Urinary bladder (tissue), 4 donors: ENCODE results near the gene DYNLRB1. TPM values are rescaled to one million over a fixed set of nuclear protein-coding genes. Genes with fewer than 3 reads are reported as not detected.
A peak's percentile ranks its signal among the peaks of the same experiment; 100 is the strongest.
"Not testable (repeated sequence)": the region's sequence is repeated elsewhere in the genome, so short reads cannot be mapped to it uniquely, and the experiment has no call there.

Experiments used
- DNase-seq: peaks from one replicate; pipeline ENCODE4 v3.0.0-alpha.2; 2015; ENCODE audit errors: extremely low spot score
- H3K27ac ChIP-seq: one replicate; pipeline ENCODE4 v1.5.1; 2013; ENCODE audit warnings: low read depth, mild to moderate bottlenecking, moderate library complexity
- H3K36me3 ChIP-seq: one replicate; pipeline ENCODE4 v1.6.1; 2013; ENCODE audit warnings: mild to moderate bottlenecking, moderate library complexity; ENCODE audit not compliant: insufficient read depth
- H3K4me1 ChIP-seq: one replicate; pipeline ENCODE4 v1.6.1; 2013; ENCODE audit warnings: mild to moderate bottlenecking, moderate library complexity; ENCODE audit not compliant: insufficient read depth
- H3K4me3 ChIP-seq: one replicate; pipeline ENCODE4 v1.5.1; 2013; ENCODE audit warnings: low read depth, low read length
- WGBS: extraction: QIAGEN DNeasy Blood & Tissue Kit; methylation state at CpG from one replicate; pipeline ENCODE4 v1.1.7; 2013; 5-methylcytosine and 5-hydroxymethylcytosine counted together
- polyA plus RNA-seq: library from polyadenylated mRNA; stranded (reverse); fragments of 200-250 nt; gene quantifications from one replicate; pipeline ENCODE4 v1.2.3, GENCODE V29; 2013
- total RNA-seq: library from RNA; depleted of rRNA; stranded (reverse); fragments of >200 nt; gene quantifications from one replicate; pipeline ENCODE4 v1.2.3, GENCODE V29; 2014
- donor health status: healthy with polysubstance abuse.
- donor health status: healthy.

The DYNLRB1 gene
- total and polyA plus RNA-seq, 2 donors, result 36.2 to 248 TPM

DNA sequence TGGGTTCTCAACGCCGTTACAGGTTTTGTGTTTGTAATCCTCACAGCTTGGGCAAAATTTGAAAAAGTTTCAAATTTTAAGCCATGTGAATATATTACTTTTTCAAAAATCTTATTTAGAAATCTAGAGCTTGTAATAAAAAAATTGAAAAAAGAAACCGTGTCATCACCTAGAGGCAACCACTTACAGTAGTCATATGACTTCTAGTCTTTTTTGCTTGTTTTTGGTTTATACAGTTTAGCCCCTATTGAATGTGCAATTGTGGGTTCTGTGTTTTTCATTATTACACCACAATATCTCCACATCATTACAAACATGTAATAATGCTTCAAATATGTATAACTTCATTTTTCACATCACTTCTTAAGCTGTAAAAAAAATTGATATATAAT lies 888 bp downstream of the DYNLRB1 start:
- peak overlapping the region; percentile 92 for H3K27ac ChIP-seq
- no peak for DNase-seq
- H3K36me3 ChIP-seq, result no peaks in the 10 kb centered on the region
- 0% methylated on average over 3 of the region's 3 CpGs for WGBS
- peak overlapping the region; percentile 72 for H3K4me3 ChIP-seq
- H3K4me1 ChIP-seq, result no peaks in the 10 kb centered on the region

DNA sequence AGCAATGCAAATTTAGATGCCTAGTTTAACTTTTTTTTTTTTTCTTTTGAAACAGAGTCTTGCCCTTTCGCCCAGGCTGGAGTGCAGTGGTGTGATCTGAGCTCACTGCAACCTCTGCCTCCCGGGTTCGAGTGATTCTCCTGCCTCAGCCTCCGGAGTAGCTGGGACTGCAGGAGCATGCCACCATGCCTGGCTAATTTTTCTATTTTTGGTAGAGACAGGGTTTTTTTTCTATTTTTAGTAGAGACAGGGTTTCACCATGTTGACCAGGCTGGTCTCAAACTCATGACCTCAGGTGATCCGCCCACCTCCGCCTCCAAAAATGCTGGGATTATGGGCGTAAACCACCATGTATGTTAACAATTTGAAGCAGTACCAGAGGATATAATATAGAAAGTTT lies 2.6 kb downstream of the DYNLRB1 start:
- H3K36me3 ChIP-seq, H3K4me3 ChIP-seq, H3K4me1 ChIP-seq, H3K27ac ChIP-seq, DNase-seq: not testable (repeated sequence)
- 96% methylated on average over 7 of the region's 7 CpGs for WGBS

DNA sequence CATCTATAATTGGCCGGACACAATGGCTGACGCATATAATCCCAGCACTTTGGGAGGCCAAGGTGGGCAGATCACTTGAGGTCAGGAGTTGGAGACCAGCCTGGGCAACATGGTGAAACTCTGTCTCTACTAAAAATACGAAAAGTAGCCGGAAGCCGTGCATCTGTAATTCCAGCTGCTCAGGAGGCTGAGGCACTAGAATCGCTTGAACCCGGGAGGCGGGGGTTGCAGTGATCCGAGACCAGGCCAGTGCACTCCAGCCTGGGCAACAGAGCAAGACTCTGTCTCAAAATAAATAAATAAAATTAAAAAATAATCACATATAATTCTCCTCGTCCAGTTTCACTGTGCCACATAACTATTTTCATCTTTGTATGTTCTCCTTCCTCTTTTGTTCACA lies 3.6 kb downstream of the DYNLRB1 start:
- not testable (repeated sequence) for H3K36me3 ChIP-seq, DNase-seq, H3K4me3 ChIP-seq, H3K4me1 ChIP-seq, H3K27ac ChIP-seq
- WGBS, result 88% methylated on average over 10 of the region's 10 CpGs

DNA sequence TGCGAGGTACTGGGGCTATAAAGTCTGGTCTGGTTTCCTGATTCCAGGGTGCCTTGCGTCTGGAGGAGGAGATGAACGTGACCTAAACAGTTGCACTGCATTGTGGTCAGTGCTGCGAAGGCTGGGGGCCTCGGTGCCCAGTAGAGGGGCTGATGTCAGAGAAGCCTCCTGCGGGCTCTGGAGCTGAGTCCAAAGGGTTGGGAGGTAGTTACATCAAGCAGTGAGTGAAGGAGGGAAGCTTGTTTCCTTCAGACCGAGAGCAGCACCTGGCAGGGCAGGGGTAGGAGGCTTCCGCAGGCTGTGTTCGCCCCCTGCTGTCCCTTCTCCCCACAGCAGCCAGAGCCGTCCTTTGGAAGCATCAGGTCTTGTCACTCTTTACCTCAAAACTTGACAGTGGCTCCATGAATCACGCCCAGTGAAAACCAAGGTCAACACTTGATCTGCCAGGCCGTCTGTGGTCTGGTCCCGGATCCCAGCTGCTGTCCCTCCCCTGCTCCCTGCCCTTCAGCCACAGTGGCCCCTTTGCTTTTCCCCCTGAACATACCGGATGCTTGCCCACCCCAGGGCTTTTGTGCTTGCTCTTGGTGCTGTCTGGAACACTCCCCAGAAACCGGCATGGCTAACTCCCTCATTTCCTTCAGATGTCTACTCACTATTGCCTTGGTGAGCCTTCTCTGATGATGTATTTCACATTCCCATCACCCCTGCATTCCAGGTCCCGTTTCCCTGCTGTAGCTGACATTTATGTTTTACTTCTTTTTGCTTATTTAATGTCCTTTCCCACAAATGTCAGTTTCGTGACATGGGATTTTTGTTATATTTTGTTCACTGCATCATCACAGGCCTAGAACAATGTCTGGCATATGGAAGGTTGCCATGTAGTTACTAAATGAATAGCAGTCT lies 7.0 kb downstream of the DYNLRB1 start:
- Histone ChIP-seq H3K27ac (peak overlapping the region; percentile 1), H3K4me3 (no peak overlapping the region), H3K36me3 (no peaks in the 10 kb centered on the region), H3K4me1 (peaks cover 2% of the 10 kb centered on the region)
- DNase-seq, result no peak
- WGBS, result 52% methylated on average over 17 of the region's 17 CpGs

DNA sequence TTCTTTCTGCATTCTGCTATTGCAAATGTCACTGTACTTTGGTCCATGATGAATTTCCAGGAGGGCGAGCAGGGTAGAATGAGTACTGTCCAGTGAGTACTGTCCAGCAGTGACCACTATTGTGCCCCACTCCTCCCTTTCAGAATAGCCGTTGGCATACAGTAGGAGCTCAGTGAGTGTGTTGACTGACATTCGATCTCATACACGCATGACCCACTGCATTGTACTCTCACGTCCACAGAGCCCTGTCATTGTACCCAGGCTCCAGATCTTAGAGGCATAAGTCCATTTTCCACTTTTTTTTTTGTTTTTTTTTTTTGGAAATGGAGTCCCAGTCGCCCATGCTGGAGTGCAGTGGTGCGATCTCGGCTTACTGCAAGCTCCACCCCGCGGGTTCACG lies 8.2 kb downstream of the DYNLRB1 start:
- H3K27ac ChIP-seq, result no peak overlapping the region
- 91% methylated on average over 11 of the region's 11 CpGs for WGBS
- H3K4me3 ChIP-seq, result no peak overlapping the region
- no peak for DNase-seq
- H3K36me3 ChIP-seq, result no peaks in the 10 kb centered on the region
- H3K4me1 ChIP-seq, result peaks cover 2% of the 10 kb centered on the region

DNA sequence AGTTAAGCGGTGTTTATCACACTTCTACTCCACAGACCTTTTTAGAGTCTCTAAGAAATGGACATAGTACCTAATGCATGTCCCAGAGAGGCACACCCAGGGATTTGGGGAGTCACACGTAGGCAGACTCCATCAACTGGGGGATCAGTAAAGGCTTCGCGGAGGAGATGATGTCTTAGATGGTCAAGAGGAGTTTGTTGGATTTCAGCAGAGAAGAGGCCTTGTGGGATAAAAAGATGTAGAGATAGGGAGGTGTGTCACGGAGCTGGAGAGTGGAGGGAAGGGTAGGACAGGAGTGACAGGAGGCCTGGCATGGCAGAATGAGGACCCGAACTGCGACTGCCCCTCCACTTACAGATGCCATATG lies 9.1 kb downstream of the DYNLRB1 start:
- no peaks in the 10 kb centered on the region for H3K36me3 ChIP-seq
- H3K27ac ChIP-seq, result peak overlapping the region; percentile 76
- peaks cover 2% of the 10 kb centered on the region for H3K4me1 ChIP-seq
- no peak overlapping the region for H3K4me3 ChIP-seq
- no peak for DNase-seq
- WGBS, result 60% methylated on average over 7 of the region's 7 CpGs

DNA sequence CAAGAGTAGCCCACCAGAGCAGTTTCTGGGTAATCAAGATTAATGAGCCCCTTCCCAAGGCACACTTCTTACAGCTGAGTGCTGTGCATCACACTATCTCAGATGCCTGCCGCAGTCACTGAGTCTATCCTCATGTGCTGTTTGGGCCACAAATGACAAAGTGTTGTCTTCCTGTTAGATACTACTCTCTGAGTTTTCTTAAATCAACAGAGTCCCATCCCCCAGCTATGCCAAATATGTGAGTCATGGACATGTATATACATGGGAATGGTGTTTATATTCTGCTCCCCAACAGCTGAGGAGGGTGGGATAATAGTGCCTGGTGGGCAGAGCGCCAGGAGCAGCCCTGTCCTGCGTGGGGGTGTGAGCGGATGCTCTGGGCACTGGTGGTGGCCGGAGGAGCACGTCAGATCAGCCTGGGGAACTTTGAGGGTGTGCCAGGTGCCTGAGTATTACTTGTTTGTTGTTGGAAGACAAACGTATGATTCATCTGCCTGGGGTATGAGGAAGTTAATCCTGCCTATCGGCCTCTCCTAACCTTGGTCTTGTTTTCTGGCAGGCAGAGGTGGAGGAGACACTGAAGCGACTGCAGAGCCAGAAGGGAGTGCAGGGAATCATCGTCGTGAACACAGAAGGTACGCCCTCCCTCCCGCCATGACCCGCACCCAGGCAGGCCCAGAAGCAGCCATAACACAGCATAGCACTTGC lies 9.6 kb downstream of the DYNLRB1 start:
- peaks cover 2% of the 10 kb centered on the region for H3K4me1 ChIP-seq
- H3K4me3 ChIP-seq, result no peak overlapping the region
- 14% methylated on average over 14 of the region's 14 CpGs for WGBS

DNA sequence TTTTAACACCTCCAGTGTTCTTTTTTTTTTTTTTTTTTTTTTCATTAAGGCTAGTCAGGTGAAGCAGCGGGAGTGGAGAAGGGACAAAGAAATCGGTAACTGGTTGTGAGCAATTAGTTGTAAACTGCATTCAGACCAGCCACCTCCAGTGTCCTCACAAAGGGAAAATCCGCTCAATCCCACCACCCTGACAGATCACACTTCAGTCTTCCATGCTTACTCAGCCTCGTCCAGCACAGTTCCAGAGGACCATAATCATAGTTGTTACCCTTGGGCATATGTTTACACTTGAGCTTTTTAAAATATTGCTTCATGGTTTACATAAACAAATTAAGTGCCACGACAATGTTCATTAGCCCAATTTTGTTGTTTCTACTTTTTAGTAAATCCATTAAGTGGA lies 10.2 kb downstream of the DYNLRB1 start:
- Histone ChIP-seq H3K36me3 (no peaks in the 10 kb centered on the region), H3K27ac (peak overlapping the region; percentile 57)

More for the DNA sequence above, 9.6 kb downstream of the DYNLRB1 start:
- Histone ChIP-seq H3K36me3 (no peaks in the 10 kb centered on the region), H3K27ac (peak overlapping the region; percentile 76)
- DNase-seq, result peak; percentile 84

DNA sequence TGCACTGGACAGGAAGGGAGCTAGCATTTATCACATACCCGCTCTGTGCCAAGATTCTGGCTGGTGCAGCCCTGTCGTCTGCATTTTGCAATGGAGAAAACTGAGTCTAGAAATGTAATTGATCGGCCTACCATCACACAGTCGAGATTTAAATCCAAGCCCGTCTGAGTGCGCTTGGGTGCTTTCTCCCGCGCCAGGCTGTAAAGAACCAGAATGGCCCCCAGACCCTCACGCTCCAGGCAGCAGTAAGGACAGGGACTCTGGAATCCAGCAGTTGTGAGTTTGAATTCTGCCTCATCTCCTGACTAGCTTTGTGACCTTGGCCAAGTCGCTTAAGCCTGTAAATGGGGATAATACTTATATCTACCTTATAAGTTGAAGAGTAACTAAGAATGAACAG lies 10.8 kb downstream of the DYNLRB1 start:
- Histone ChIP-seq H3K4me3 (no peak overlapping the region), H3K27ac (no peak overlapping the region), H3K36me3 (no peaks in the 10 kb centered on the region), H3K4me1 (peaks cover 2% of the 10 kb centered on the region)
- no peak for DNase-seq
- 90% methylated on average over 10 of the region's 10 CpGs for WGBS

More for the DNA sequence above, 10.2 kb downstream of the DYNLRB1 start:
- WGBS, result 70% methylated on average over 5 of the region's 5 CpGs
- no peak for DNase-seq
- Histone ChIP-seq H3K4me3 (no peak overlapping the region), H3K4me1 (peaks cover 2% of the 10 kb centered on the region)

DNA sequence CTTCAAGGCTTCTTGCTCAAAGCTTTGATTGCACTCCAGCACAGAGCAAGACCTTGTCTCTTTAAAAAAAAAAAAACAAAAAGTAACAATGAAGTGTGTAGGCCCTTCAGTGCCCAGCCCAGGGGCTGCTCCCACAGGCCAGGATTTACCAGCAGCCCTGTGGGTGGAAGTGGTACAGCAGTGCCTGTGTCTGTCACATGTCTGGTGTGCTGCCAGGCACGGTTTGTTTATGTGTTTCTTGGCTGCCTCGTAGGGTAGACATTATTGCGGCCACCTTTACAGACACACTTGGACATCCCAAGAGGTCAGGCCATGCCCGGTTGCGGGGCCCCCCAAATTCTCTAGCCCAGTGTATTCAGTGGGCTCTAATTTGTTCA lies 12.7 kb downstream of the DYNLRB1 start:
- Histone ChIP-seq H3K4me1 (peaks cover 2% of the 10 kb centered on the region), H3K27ac (no peak overlapping the region), H3K4me3 (no peak overlapping the region), H3K36me3 (no peaks in the 10 kb centered on the region)
- WGBS, result 56% methylated on average over 5 of the region's 5 CpGs
- no peak for DNase-seq

DNA sequence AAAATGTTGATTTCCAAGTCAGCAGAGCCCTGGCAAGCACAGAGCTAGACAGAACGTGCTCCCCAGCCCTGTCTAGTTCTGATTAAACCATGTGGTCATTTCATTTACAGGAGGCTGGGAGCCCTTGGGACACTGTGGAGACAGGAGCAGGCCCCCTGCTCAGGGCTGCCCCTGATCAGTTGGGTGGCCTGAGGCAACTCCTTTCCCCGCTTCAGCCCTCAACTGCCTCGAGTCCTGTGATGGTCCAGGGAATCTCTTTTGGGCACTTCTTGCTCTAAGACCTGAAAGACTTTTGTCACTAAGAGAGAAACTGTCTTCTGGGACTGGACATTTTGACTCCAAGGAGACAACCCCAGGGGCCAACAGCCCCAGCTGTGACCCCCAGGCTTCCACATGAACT lies 13.5 kb downstream of the DYNLRB1 start:
- no peak overlapping the region for H3K27ac ChIP-seq

DNA sequence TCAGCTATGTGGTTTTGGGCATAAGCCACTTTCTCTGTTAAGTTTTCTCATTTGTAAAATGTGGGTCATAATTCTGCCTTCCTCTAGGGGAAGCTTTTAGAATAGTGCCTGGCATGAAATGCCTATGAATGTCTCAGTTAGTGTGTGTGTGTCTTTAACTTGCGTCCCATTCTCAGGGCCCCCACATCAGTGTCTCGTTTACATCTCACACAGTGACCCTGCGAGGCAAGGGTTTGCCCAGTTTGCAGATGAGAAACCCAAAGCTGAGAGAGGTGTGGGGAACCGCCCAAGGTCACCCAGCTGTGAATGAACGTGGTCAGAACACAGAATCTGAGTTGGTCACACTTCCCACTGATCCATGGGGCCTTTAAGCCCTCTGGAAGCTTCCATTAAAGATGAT lies 14.1 kb downstream of the DYNLRB1 start:
- no peak for DNase-seq
- WGBS, result 84% methylated on average over 5 of the region's 5 CpGs
- Histone ChIP-seq H3K27ac (no peak overlapping the region), H3K4me3 (no peak overlapping the region), H3K4me1 (peaks cover 2% of the 10 kb centered on the region), H3K36me3 (no peaks in the 10 kb centered on the region)

More for the DNA sequence above, 13.5 kb downstream of the DYNLRB1 start:
- no peak overlapping the region for H3K4me3 ChIP-seq
- WGBS, result 82% methylated on average over 3 of the region's 3 CpGs
- peaks cover 2% of the 10 kb centered on the region for H3K4me1 ChIP-seq
- H3K36me3 ChIP-seq, result no peaks in the 10 kb centered on the region
- DNase-seq, result no peak

DNA sequence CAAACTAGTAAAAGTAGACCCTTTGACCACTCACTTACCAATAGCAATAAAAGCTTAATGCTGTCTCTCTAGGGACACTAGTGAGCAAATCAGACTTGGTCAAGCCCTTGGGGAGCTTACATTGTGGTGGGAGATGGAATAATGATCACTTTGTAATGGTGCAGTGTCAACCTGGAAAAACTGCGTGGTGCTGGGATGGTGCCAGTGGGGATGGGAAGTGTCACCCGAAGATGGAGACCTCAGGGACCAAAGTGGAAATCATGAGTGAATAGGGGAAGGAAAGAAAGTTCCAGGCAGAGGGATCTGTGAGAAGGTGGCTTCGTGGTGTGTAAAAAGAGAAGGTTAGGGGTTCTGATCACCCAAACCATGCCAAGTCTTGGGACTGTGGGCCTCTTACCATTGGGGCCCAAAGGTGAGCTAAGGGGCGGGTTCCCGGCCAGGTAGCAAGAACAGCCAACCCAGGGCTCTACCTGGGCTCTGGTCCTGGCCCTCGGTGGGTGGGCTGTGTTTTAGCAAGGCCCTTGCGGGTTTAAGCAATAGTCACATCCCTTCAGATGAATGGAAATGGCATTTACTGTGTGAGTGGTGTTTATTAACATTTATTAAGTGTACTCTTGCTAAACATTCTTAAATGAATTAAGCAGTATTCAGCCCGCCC lies 15.5 kb downstream of the DYNLRB1 start:
- Histone ChIP-seq H3K36me3 (no peaks in the 10 kb centered on the region), H3K4me1 (no peaks in the 10 kb centered on the region), H3K4me3 (no peak overlapping the region), H3K27ac (no peak overlapping the region)
- DNase-seq, result no peak
- 86% methylated on average over 8 of the region's 8 CpGs for WGBS

DNA sequence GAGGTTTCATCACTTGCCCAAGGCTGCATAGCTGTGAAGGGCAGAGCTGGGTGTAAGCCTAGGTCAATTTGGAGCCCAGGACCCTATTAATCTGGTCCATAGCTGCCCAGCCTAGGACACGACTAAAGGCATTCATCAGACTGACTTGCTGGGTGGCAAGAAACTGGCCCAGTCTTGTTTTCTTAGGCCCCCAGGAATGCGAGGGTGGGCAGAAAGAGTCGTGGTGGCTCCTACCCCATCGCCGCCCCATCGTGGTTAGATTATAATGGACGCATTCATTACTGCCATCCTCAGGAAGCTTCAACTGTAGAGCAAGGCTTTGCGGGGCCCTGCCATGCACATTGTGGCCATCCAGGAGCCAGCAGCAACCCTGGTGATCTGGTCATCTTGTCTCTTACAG lies 16.1 kb downstream of the DYNLRB1 start:
- WGBS, result 84% methylated on average over 8 of the region's 8 CpGs
- no peak for DNase-seq
- Histone ChIP-seq H3K4me3 (no peak overlapping the region), H3K36me3 (no peaks in the 10 kb centered on the region), H3K4me1 (no peaks in the 10 kb centered on the region), H3K27ac (no peak overlapping the region)
